ENCODE data around the gene CCDC57. TPM values are rescaled to one million over a fixed set of nuclear protein-coding genes. Genes with fewer than 3 reads are reported as not detected.
"Not testable (repeated sequence)": the region's sequence is repeated elsewhere in the genome, so short reads cannot be mapped to it uniquely, and the experiment has no call there.

The CCDC57 gene, protein sequence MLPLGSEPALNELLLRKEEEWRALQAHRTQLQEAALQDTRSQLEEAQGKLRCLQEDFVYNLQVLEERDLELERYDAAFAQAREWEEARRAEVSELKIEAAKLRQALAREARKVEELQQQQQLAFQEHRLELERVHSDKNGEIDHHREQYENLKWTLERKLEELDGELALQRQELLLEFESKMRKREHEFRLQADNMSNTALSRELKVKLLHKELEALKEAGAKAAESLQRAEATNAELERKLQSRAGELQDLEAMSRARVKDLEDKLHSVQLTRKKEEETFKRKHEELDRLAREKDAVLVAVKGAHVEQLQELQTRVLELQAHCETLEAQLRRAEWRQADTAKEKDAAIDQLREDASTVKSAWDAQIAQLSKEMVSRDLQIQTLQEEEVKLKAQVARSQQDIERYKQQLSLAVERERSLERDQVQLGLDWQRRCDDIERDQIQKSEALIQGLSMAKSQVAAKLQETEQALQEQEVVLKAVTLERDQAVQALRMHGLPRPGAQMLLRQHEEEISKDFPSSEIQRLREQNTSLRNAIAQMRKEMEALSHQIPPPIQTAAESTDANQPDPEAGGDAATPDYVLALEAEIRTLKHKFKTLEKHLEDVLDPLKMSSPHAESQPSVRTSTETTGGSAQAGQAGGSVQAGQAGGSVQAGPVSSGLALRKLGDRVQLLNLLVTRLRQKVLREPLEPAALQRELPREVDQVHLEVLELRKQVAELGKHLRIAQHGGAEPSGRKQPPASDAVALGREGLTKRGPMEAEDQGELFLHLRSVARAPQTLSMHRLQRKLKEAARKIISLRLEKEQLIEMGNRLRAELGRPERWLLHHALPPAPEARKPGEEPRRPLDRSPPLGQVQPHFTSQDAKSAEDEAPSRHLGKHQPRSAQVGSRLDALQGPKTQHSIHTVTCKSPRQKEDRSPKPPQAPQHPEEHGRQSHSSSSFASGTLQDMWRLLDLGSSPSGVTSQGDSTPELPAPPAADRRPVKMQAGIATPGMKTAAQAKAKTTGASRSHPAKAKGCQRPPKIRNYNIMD
- 16.6 and 22.1 TPM in 2 replicates for total RNA-seq (2014; rRNA removed; shearing (Covaris generic))

DNA sequence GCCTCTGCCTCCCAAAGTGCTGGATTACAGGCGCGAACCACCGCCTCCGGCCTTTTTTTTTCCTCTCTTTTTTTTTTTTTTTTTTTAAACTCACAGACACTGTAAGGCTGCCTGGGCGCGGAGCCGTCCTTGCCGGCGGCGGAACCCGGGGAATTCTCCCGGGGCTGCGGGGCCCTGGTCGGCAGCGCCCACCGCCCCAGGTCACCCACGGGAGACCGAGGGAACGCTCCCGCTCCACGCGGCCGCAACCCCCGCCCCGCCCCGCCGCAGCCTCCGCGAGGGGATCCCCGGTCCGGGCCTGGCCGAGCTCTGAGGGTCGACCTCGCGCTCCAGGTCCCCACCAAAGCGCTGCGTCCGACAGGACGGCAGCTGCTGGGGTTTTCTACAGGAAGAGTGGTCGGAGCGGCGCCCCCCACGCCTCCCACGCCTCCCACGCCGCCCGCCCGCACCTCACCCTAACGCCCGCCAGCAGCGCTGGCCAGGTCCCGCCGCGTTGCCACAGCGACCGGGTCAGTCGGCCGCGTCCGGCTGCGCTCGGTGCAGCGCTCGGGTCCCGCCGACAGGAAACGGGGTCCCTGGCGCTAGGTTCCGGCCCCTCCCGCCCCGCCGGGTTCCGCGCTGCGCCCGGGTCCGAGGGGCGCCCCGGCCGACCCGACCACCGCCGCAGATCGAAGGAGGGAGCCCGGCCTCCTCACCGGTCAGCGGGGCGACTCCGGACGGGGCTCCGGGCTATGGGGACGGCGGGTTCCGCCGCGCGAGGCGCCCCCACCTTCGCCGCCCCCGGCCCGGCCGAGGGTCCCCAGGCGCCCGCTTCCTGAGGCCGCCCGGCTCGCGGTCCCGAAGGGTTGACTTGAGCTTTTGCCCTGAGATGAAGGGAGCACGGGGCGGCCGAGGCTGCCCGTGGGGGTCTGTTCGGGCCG lies at the start of gene CCDC57:
Gene CCDC57 (minus strand): TSS at position 512 of the 920 bp plus-strand sequence. CDS start 10,898 bp downstream, outside the sequence.
- in situ Hi-C loops (cut with HindIII; ENCODE audit: low sequenced_read_pairs): no loop called here
- DNase-seq (ENCODE audit: low spot score): peak; percentile 72

DNA sequence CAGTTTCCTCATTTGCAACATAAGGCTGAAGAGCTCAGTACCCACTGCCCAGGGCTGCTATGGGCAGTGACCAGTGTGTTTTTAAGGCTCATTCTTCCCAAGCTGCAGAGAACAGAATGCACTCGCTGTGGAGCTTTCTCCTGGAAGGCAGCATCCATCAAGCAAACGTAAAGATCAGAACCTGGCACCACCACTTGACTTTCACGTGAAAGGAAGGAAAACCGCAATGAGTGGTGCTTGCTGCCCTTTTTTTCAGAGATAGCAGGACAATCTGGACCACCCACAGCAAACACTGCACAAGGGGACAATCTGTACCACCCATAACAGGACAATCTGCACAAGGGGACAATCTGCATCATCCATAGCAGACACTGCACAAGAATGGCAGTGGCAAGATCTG lies 49.7 kb upstream of the CCDC57 start:
- in situ Hi-C loops (cut with HindIII; ENCODE audit: low sequenced_read_pairs): no loop called here
- DNase-seq (ENCODE audit: low spot score): no peak

DNA sequence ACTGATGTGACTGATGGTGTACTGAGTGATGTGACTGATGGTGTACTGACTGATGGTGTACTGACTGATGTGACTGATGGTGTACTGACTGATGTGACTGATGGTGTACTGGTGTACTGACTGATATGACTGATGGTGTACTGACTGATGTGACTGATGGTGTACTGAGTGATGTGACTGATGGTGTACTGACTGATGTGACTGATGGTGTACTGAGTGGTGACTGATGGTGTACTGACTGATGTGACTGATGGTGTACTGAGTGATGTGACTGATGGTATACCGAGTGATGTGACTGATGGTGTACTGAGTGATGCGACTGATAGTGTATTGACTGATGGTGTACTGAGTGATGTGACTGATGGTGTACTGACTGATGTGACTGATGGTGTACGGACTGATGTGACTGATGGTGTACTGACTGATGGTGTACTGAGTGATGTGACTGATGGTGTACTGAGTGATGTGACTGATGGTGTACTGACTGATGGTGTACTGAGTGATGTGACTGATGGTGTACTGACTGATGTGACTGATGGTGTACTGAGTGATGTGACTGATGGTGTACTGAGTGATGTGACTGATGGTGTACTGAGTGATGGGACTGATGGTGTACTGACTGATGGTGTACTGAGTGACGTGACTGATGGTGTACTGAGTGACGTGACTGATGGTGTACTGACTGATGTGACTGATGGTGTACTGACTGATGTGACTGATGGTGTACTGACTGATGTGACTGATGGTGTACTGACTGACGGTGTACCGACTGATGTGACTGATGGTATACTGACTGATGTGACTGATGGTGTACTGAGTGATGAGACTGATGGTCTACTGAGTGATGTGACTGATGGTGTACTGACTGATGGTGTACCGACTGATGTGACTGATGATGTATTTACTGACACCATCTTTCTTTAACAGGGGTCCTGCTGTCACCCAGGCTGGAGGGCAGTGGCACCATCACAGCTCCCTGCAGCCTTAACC lies 47.6 kb upstream of the CCDC57 start:
- DNase-seq (ENCODE audit: low spot score): not testable (repeated sequence)

DNA sequence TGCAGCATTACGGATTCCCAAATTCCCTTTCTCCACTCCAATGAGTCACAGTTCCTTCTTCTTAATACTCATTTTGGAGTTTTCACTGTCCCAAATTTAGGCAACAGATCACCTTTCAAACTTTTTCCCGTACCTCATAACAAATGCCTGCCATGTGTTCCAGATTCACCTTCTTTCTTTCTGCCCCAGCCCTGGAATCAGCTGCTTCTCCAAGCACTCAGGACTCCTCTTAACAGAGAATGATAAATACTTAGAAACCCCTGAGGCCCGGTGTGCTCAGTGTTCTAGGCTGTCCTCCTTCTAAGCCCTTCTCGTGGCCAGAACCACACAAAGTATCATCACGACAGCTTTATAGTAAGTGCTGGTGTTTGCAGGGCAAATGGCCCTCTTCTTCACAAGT lies 45.9 kb upstream of the CCDC57 start:
- in situ Hi-C loops (cut with HindIII; ENCODE audit: low sequenced_read_pairs): no loop called here
- DNase-seq (ENCODE audit: low spot score): no peak

More for the DNA sequence above, 47.6 kb upstream of the CCDC57 start:
- in situ Hi-C loops (cut with HindIII; ENCODE audit: low sequenced_read_pairs): not testable (repeated sequence)

DNA sequence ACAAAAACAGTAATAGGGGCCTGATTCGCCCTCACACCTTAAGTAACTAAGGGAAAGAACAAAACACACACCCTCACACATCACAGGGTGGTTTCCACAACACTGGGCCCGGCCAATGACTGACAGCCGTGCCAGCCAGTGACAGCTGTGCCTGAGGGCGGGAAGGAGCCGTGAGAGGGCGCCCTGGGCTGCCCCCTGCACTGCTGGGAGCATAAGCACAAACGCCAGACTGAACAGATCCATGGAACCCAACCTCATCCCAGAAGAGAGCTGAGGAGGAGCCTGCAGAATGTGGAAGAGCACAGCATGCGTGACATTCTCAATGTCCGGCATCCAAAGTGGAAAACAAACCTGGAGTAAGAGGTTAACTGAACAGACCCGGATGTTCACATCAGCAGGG lies 44.8 kb upstream of the CCDC57 start:
- DNase-seq (ENCODE audit: low spot score): peak; percentile 59
- in situ Hi-C loops (cut with HindIII; ENCODE audit: low sequenced_read_pairs): no loop called here

DNA sequence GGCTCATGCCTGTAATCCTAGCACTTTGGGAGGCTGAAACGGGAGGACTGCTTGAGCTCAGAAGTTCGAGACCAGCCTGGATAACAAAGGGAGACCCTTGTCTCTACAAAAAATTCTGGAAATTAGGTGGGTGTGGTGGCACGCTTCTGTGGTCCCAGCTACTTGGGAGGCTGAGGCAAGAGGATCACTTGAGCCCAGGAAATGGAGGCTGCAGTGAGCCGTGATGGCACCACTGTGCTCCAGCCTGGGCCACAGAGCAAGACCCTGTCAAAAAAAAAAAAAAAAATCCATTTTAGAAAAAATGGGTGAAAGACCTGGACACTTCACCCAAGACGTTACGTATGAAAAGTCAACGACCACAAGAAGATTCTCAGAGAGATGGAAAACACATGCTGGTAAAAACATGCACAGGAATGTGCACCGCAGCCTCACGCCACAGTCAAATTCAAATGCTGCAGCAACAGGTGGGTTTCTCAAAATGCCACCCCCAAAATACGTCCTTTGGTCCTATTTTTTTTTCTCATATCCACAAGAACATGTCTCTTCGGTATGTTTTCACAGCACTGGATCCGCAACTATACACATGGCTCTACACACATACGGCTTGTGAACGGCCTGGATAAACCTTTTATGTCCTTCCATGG lies 43.7 kb upstream of the CCDC57 start:
- no peak for DNase-seq (ENCODE audit: low spot score)
- in situ Hi-C loops (cut with HindIII; ENCODE audit: low sequenced_read_pairs): no loop called here

DNA sequence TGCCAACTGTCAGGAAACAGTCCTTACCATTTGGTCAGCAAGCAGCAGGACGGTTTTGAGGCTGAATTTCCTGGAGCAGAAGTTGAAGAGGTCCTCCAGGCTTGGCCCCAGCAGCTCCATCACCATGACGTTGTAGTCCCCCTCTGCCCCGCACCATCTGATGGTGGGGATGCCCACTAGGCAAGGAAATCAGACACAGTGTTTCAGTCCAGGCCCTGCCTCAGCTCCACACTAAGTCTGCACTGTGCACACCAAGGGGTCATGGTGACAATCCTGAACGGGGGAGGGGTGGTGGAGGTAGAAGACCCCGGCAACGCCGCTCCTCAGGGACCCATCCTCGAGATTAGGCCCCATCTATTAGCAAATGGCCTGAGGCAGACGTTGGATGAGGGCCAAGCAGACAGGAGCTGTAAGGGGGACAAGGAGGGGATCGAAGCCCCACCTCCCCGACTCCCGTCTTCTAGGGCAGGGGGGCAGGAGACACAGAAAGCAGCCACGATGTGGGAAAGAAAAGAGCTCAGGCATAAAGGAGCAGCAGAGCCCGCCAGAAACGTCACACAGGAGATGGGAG lies 42.8 kb upstream of the CCDC57 start:
- no peak for DNase-seq (ENCODE audit: low spot score)
- in situ Hi-C loops (cut with HindIII; ENCODE audit: low sequenced_read_pairs): no loop called here

DNA sequence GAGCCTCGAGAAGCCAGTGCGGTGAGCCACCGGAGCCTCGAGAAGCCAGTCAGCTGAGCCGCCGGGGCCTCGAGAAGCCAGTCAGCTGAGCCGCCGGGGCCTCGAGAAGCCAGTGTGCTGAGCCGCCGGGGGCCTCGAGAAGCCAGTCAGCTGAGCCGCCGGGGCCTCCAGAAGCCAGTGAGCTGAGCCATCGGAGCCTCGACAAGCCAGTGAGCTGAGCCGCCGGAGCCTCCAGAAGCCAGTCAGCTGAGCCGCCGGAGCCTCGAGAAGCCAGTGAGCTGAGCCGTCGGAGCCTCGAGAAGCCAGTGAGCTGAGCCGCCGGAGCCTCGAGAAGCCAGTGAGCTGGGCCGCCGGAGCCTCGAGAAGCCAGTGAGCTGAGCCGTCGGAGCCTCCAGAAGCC lies 42.1 kb upstream of the CCDC57 start:
- in situ Hi-C loops (cut with HindIII; ENCODE audit: low sequenced_read_pairs); DNase-seq (ENCODE audit: low spot score): not testable (repeated sequence)

DNA sequence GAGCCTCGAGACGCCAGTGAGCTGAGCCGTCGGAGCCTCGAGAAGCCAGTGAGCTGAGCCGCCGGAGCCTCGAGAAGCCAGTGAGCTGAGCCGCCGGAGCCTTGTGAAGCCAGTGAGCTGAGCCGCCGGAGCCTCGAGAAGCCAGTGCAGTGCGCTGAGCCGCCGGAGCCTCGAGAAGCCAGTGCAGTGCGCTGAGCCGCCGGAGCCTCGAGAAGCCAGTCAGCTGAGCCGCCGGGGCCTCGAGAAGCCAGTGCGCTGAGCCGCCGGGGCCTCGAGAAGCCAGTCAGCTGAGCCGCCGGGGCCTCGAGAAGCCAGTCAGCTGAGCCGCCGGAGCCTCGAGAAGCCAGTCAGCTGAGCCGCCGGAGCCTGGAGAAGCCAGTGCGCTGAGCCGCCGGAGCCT lies 41.5 kb upstream of the CCDC57 start:
- in situ Hi-C loops (cut with HindIII; ENCODE audit: low sequenced_read_pairs): not testable (repeated sequence)

DNA sequence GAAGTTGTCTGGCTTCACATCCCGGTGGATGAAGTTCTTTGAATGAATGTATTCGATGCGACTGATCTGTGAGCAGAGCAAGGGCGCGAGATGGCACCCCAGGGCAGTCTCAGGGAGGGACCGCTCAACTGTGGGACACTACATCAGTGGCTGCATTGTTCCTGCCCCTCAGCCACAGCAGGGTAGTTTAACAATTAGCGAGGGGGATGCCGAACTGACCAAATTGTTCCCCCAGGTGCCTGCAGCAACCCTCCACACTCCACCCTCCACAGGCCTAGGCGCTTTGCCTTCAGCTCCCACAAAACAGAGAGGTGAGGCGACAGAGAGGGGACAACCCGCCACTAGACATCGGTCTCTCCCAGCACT lies 40.5 kb upstream of the CCDC57 start:
- in situ Hi-C loops (cut with HindIII; ENCODE audit: low sequenced_read_pairs): no loop called here
- no peak for DNase-seq (ENCODE audit: low spot score)

More for the DNA sequence above, 41.5 kb upstream of the CCDC57 start:
- DNase-seq (ENCODE audit: low spot score): not testable (repeated sequence)

DNA sequence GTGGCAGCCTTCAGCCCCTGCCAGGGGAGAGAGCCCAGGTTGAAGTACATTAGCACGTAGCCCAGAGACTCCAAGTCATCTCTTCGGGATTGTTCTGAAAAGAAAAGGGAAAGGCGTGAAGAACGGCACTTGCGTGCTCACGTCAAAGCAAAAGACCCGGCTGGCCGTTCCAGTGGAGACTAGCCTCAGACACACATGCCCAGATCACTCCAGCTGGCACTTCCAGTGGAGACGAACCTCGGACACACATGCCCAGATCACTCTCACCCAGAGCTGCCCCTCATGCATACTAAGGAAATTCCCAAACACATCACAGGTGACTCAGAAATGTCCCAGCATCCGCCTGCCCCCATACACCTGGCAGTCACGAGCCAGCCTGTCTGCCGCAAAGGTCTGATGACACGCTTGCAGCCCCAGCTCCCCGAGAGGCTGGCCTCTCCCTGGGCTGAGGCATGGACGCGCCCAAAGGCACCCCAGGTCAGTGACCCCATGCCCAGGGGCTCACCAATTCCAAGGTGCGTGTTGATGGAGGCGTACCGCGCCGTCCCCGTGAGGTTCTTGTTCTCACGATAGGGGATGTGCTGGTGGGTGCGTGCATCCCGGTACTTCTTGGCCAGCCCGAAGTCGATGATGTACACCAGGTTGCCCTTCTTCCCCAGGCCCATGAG lies 40.0 kb upstream of the CCDC57 start:
- no peak for DNase-seq (ENCODE audit: low spot score)
- in situ Hi-C loops (cut with HindIII; ENCODE audit: low sequenced_read_pairs): no loop called here

DNA sequence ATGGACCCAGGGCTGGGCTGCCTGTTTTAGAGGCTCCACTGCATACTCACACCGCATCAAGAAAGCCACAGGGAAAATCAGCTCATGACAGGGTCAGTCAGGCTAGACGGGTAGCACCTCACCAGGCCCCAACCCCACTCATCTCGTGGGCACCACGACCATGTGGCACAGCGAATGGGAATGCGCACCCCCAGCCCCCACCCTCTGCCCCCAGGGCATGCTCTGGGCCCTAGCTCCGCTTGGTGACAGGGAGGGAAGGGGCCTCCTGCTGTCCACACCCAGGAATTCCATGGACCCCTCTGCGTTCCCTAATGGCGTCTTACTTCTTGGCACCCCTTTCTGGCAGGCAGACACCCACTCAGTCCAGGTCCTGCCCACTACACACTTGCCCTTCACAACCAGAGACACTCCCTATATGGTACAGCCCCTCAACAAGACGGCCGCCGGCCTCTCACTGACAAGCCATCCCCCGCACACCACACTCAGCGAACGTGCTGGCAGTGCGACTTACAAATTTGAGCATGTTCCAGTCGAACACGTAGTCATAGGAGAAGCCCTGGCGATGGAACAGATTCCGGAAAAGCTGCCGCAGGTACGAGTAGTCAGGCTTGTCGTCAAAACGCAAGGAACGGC lies 38.3 kb upstream of the CCDC57 start:
- in situ Hi-C loops (cut with HindIII; ENCODE audit: low sequenced_read_pairs): no loop called here
- DNase-seq (ENCODE audit: low spot score): no peak

DNA sequence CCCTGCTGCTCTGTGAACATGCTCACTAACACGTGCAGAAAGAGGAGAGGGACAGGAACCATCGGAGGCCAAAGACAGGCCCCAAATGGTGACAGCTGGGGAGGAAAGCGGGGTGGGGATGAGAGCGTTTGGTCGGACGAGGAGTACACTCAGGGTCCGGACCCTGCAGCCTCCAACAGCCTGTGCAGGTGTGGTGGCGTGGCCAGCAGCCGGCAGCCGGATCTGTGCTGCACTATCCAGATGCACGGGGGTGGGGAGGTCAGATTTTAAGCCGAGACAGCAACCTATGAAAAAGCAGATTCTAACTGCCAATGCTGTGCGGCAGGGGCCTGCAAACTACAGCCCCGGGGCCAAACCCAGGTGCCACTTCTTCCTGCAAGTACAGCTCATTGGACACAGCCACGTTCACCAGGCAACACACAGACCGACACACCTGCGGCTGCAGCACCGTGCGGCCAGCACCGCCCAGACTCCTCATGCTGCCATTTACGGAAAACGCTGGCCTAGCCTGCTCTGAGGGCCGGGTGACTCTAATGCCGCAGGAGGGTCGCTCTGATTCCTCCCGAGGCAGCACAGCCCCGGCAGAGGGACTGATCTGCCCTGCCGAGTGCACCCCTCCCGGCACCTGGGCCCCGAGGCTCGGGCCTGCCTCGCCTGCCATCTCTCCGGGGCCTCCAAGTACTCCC lies 37.4 kb upstream of the CCDC57 start:
- DNase-seq (ENCODE audit: low spot score): no peak

DNA sequence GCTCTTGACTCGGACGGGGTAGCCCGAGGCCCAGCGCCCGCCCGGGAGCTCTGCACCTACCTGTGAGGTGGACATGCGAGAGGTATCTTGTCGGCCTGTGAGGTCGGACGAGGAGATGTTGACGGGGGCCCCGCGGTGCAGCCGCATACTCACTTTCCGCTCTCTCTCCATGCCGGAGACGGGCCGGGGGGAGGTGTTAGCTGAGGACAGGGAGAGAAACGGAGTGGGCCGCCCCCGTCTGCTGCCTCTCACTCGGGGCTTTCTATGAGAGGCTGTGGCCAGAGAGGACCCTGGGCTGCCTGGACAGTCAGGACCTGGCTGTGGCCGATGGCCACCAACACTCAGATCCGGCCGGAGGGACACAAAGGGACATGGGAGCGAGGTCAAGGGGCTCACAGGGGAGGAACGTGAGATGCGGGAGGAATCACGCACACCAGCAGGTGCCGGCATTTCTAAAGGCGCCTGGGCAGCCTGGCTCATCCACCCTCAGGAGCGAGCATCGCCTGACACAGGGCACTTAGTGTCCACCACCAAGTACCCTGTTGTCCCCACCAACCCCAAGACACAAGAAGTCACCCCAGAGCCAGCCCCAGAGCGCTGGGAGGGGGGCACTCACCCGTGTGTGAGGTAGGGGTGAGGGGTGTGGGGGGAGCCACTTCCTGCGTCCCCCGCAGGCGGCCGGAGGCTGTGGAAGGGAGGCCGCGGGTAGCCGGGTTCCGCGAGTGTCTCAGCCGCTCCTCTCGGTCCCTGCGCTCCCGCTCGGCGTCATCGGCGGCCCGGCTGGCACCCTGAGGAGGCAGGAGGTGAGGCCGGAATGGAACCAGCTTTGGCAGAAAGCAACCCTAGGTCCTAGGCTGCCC lies 36.4 kb upstream of the CCDC57 start:
- in situ Hi-C loops (cut with HindIII; ENCODE audit: low sequenced_read_pairs): no loop called here
- DNase-seq (ENCODE audit: low spot score): no peak

More for the DNA sequence above, 37.4 kb upstream of the CCDC57 start:
- in situ Hi-C loops (cut with HindIII; ENCODE audit: low sequenced_read_pairs): no loop called here
